NCI-H345 treated with DMSO at 0.1 percent for 48 hours (cell line): ENCODE measurements around the gene PRPF40A.

Experiments used
- DNase-seq: peaks from one replicate; lab custom pipeline; 2025; ENCODE audit not compliant: unreplicated experiment; lab: John Stamatoyannopoulos, UW

The PRPF40A gene

DNA sequence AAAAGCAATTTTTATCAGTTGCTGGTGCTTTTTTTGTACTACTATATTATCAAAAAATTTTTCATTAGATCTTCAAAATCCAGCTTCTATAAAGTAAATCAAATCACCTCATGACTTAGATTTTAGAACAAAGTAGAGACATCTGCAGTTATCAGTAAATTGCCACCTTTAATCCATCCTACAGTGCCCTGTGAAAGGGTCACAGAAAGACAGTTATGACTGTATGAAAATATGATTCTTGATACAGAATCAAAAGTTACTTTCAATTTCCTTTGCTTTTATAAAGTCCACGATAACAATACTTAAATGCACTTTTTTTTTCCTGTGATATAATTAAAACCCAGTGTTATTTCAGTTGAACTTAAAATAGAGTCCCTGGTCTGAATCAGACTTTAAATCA is 61.4 kb downstream of the PRPF40A start:
- no peak for DNase-seq

DNA sequence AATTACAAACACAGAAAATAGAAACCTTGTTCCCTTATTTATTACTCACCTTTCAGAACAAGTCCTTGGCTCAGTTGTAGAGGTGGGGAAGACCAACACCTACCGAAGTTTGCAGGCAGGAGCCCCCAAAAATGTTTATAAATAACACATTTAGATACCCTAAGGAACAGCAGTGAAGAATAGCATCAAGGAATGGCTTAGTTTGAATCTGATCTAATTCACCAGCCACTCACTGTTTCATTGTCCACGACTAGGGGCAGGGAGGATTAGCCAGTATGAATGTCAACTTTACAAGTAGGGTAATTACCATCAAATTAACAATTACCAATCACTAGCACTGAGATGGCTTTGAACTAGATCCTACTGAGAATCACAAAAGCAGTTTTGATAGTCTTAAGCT is 65.4 kb downstream of the PRPF40A start:
- no peak for DNase-seq

DNA sequence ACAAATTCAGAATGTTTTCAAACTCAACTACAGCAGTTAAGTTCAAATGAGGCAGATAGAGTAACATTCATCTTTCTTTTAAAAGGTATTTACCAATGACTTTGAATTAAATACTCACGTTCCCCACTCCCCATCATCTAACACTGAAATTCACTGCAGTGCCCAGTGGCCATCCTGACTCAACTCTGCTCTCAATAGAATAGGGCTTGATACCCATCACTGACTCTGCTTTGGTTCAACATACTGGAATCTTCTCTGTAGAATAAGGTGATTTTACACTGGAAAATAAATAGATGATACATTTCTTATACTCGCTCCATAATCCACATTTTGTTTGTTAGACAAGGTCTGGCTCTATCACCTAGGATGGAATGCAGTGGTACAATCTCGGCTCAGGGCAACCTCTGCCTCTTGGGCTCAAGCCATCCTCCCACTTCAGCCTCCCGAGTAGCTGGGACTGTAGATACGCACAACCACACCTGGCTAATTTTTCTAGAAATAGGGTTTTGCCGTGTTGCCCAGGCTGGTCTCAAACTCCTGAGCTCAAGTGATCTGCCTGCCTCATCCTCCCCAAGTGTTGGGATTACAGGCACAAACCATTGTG is 66.4 kb downstream of the PRPF40A start:
- DNase-seq = no peak

DNA sequence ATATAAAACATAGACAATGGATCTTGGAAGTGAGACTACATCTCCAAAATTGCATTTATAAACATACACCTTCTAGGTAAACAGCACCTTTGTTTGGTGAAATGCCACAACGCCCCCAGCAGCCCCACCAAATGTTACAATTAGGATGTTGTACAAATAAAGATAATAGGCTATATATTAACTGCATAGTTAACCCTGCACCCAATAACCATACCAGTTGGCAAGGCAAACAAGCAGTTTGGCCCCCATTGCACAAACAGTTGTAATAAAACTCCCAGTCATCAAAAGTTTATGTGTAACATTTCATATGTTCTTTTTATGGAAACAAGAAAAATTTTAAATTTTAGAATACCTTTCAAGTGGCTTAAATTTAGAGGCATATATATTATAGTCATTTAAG is 67.3 kb downstream of the PRPF40A start:
- DNase-seq = no peak

DNA sequence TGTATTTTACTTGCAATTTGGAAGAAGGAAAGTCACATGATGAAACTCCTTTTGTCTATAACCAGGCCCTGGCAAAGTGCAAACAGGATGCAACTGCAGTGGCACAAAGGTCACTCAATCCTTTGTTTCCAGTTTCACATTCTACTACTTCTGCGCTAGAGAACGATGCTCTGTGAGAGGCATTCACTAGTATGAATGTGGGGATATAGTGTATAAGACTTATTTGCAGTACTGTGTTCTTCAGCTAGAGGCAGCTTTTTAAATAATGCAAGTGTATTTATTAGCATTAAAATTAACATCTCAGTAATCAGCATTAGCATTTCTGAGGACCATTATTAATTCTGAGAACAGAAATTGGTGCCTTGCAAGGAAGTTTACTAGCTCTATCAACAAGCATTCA is 68.9 kb downstream of the PRPF40A start:
- no peak for DNase-seq

DNA sequence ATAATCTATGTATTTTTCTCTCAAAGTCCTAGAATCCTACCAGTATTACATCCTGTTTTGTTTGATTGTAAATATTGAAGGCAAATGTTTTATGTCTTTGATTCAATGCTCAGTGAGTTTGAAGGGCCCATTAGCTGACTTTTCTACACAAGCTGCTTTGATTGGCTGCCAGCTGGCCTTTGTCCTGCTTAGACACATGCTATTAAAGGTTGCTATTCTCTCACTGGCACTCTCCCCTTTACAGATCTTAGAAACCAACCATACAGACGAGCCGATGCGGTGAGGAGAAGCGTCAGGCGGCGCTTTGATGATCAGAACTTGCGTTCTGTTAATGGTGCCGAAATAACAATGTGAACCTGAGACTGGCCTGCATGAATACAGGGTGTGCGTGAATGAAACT is 69.7 kb downstream of the PRPF40A start:
- peak; percentile 81 for DNase-seq

DNA sequence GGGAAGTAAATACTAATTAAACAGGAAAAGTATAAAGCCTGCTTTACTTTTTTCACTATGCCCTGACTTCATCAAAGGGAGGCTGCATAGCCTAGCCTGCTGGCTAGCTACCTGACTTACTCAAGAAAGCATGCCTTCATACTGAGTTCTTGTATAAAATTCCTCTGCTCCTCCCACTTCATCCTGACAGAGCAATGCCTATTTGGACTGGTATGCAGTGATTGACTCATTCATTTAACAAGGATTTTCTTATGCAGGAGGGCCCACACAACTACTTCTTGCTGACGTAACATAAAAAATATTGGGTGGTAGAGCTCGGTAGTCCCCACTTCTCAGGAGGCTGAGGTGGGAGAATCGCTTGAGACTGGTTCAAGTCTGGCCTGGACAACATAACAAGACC is 70.5 kb downstream of the PRPF40A start:
- DNase-seq = no peak

DNA sequence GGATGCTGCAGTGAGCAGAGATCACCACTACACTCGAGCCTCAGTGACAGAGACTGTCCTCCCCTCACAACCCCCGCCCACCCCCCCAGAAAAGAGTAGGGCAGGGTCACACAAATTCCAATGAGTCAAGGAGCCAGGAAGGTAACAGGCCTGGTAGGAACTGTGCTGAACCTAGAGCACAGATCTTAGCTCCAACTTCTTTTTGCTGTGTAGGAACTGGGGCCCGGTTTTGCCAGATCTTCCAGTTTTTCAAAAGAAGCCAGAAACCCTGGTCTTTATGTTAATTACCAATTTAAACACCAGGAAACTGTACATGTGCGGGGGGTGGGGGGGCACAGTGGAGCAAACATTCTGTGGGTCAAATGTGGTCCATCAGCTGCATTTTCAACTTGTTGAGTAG is 71.0 kb downstream of the PRPF40A start:
- DNase-seq = no peak

DNA sequence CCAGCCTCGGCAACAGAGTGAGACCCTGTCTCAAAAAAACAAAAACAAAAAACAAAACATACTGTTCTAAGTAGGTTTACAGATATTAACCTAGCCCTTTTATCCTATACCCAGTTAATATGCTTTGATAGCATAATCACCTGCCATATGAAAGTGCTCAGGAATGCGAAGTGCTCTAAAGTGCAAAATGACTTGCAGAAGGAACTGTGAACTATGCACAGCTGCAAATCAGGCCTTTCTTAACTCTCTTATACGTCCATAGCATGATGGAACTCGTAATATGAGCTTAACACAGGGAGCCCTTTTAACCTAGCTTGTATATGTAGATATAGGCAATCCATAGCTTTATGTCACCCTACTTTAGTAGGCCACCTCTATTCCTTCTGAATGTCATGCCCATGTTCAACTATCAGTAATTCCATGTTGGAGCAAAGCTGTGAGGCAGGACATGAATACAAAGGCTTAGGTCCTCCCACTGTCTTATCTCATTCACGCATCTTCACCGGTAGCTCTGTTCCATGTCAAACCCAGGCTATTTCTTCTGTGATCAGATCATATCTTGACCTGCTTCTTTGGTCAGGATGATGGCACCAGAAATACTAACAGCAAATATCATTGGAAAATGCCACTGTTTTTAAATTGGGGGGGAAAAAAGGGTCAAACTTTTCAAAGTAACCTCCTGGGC is 72.9 kb downstream of the PRPF40A start:
- no peak for DNase-seq

DNA sequence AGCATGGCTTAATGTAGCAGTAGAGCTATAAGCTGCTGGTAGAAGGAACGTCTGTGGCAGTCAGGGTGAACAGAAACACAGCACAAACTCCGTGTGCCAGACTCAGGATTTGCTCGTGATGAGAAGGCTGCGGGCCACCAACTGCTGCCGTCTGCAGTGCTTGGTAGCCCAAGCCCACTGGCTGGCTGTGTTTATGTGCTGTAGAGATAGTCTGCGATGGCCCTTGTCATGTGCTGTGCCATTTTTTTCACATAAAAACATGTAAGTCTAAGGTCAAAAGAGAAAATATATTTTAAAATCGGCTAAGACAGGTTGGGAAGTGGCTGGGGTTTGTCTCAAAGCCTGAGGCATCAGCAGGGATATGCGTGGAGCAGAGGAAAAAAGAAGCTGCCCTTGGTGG is 78.7 kb downstream of the PRPF40A start:
- DNase-seq = no peak

DNA sequence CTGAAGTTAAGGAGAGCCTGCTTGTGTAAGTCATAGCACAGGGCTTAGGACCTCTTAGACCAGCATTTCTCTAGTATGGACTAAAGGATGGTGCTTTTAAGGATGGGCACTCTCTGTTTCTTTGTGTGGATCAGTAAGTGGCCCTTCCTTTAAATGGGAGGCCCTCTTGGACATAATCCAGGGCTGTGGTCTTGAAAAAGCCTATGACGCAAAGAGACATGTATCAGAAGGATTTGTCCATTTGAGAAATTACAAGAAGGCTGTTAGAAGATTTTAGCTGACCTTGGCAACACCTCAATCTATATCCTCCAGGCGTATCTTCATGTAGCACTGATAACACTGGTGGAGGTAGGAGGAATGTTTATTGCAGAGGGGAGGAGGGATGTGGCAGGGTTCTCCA is 79.2 kb downstream of the PRPF40A start:
- no peak for DNase-seq

DNA sequence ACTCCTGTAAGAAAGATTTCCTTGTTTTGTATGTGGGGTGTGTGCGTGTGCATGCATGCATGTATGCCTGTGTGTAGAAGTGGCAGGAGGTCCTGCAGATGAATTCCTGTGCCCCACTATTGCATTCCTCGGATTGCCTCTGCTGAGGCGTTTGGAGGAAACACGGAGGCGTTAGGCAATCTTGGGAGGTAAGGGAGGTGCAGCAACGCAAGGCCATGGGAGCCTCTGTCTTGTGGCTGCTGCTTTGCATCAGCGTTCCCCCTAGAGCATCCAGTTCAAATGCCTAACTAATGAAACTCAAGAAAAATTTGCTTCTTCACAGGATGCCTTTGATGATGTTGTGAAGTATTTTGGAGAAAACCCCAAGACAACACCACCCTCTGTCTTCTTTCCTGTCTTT is 80.0 kb downstream of the PRPF40A start:
- DNase-seq = no peak

DNA sequence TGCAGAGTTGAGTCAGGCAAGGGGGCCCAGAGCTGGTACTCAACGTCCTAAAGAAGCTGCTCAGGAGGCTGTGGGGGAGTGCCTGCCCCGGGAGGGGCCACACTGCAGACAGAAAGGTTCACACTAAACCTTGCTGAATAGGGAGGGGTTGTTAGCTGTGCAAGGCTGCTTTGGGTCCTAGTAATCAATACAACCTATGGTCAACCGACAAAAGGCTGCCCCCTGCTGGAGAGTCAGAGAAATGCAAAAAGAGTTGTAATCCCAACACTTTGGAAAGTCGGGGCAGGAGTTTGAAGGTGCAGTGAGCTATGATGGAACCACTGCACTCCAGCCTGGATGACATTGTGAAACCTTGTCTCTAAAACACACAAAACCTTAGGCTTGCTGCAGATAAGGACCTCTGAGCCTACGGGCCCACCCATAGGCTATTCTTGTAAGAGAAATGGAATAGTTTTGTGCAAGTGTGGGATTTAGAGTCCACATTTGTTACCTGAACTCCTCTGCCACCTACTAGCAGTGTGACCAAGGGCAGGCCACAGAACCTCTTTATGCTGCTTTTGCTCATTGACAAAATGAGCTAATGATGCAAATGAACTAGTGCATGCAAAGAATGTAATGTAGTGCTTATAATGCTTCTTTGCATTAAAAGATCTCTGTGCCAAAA is 81.5 kb downstream of the PRPF40A start:
- peak; percentile 56 for DNase-seq

DNA sequence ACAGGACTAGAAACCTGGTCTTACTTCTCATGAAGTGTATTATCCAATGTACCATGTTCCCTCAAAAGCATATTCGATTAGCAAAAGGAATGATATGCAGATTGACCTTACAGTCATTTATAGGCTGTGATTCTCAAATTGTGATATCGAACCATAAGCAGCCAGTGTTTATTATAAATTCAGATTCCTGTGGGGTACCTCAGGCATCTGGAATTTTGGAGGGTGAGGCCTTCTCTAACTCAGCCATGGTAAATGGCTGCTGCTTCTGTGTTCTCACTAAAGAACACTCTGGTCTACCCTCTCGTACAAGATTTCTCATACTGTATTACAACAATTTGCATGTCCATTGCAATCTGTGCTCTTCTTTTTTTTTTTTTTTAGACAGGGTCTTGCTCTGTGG is 84.5 kb downstream of the PRPF40A start:
- DNase-seq = no peak

DNA sequence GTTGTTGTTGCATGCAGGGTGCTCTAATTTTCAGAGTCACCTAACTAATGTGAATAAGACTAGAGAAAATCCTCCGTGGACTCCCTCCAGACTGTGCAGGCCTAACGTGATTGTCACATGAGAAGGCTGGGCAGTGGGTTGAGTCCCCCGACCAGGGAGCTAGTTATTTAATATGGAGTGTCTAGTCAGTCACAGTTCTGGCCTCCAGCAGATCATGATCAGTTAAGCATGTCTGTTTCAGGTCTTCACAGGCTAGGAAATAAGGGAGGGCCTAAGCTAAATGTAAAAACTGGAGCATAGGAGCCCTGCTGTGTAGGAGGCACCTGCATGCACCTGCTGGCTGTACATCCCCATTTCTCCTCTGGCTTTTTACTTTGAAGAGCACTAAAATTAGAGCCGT is 86.8 kb downstream of the PRPF40A start:
- peak; percentile 67 for DNase-seq

DNA sequence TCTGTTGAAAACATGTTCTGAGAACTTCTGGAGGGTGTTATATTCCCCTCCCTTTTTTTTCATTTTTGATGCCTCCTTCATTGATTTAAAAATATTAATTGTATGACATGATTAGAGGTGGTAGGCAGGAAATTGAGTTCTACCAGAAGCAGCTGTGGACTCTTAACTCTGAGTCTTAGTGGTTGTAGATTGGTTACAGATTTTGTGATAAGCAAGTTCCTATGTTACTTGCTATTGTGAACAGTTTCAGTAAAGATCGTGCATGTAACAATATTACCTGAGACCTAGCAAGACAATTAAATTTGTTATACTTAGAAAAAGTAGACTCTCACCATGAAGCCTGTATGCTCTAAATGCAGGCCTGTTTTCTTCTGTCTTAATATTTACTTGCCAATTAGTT is 88.1 kb downstream of the PRPF40A start:
- DNase-seq = no peak

DNA sequence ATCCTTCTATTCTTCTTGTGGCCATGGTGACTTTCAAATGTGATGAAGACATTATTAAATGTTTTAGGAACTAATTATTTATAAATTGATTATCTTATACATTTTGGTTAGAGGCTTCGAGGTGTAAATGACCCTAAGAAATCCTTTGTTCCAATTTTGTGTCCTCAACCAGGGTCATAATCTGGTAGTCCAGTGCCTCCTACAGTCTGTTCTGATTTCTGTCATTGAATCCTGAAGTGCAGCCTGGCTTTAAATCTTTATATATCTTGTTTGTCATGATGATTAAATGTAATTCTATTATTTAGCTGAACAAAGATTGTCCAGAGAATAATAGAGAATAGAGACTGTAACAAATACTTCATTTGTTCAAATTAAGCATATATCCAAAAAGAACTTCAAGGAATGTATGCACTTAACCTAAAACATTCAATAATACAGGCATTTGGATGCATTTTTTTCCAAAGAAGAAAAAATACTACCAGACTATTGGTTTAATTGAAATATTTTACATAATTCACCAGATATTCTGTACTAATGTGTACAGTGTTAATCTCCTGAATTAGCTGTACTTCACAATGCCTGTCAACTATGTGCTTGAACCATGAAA is 89.8 kb downstream of the PRPF40A start:
- no peak for DNase-seq

DNA sequence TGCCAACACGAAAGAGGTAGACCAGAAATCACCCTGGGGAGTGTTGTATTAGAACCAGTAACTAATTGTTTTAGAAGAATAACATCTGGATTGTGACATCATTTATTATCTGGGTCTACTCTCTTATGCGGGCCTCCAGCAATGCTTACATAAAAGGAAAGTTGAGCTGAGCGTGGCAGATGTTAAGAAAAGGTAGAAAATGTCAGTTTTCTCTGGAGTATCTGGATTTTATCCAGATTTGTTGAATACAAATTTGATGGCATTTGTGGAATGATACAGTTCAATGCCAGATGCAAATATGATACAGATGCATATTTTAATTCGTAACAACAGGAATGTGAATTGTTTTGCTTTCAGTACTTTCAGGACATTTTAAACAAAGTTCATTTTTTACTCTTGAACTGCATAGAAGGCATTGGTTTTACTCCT is 90.3 kb downstream of the PRPF40A start:
- no peak for DNase-seq

DNA sequence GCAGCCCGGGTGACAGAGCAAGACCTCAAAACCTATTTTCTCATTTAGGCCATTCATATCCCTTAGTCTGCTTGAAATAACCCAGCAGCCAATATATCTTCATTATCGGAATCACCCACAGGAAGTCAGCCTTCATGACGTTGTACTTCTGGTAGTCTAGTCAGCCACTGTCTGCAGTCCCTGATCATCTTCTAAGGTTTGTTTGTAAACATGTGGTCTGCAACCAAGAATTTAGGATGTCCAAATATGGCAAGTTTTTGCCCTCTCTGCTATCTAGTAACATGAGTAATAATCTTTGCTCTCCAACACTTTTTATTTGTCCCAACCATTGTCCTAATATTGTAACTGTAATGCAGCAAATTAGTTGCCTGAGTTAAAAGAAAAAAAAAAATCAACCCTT is 92.5 kb downstream of the PRPF40A start:
- DNase-seq = no peak

DNA sequence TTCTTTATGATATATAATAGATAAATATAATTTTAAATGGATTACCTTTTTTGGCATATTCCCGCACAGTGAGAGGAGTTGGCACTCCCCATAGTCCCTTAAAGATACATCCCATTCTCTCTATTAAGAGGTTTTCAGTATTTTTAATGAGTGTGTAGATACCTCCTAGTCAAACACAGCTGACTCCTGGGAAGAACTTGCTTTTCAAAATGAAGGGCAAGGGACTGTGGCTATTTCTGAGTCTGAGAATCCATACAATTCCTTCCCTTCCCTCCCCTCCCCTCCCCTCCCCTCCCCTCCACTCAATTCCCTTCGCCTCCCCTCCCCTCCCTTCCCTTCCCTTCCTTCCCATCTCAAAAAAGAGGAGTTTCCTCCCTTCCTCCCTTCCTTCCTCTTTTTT is 93.5 kb downstream of the PRPF40A start:
- DNase-seq = no peak

DNA sequence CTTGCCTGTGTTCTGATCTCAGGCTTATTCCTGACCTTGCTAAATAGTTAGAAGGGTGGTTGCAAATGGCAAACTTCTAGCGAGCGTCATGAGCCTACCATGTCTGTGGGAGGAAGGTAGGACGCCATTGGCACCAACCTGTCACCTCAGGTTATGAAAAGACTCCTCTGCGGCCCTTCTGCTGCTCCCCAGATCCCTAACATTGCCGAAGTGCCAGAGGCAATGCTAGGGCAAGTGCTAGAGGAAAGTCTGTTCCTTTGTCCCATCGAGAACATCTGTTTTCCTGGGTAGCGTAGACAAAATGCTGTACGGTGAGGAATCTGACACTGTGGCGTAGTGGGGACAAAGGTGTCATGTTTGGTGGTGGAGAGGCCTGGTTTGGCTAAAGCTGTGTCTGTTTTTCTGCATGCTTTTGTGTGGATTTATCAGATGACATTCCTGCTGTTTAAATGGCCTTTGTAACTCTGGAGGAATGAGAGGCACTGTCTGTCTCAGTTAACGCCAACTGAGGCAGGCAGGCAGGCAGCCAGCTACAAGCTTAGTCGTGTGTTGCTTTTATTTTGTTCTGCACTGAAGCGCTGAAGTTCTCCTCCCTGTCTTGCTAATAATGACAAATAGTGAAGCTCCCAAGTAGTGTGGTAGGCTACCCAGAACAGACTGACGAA is 94.1 kb downstream of the PRPF40A start:
- no peak for DNase-seq

DNA sequence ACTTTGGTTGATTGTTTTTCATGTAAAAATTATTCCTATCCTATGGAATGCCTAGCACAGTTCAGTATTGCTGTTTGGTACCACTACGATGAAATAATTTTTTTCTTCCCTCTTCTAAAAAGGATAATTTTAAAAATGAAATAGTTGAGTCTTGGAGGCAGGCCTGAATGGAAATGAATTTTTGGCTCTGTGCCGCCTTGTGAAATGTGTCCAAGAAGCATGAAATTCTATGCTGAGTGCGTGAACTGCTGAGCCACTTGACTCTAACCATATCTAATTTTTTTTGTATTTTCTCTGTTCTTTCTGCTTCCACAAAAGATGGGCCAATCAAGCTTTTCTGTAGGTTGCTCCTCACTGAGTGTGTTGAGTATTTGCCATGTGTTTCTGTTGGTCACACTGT is 95.0 kb downstream of the PRPF40A start:
- no peak for DNase-seq
